MCF 10A (cell line): ENCODE measurements around the gene DCHS1. TPM values are rescaled to one million over a fixed set of nuclear protein-coding genes. Genes with fewer than 3 reads are reported as not detected.

Experiments
- BruUV-seq: library from RNA; stranded (reverse); fragments of 400-500 nt; replicated peaks from 2 replicates; lab custom pipeline; 2021; lab: Mats Ljungman, UMichigan
- CTCF ChIA-PET: fragments of 300-600 bp; sonication (Branson Sonifier 250); formaldehyde crosslinking; extraction: SDS; loops from one replicate; lab custom pipeline; 2021; ENCODE audit warnings: antibody characterized with exemption, inconsistent platforms; lab: Yijun Ruan, JAX
- POLR2A ChIA-PET: fragments of 300-600, 350-650 bp; sonication (Branson Sonifier 250); formaldehyde crosslinking; extraction: SDS; loops from one replicate; lab custom pipeline; 2020; ENCODE audit warnings: antibody characterized with exemption, inconsistent platforms; lab: Yijun Ruan, JAX
- DNase-seq: peaks from one replicate; pipeline ENCODE4 v3.0.0-alpha.2; 2018; ENCODE audit not compliant: unreplicated experiment
- H3K27ac Mint-ChIP-seq: one replicate; pipeline ENCODE4 v1.8.0; 2022; ENCODE audit warnings: mild to moderate bottlenecking, low read depth, mixed read lengths; ENCODE audit not compliant: unreplicated experiment
- H3K27me3 Mint-ChIP-seq: one replicate; pipeline ENCODE4 v1.8.0; 2022; ENCODE audit warnings: mixed read lengths; ENCODE audit not compliant: insufficient read depth, unreplicated experiment
- H3K36me3 Mint-ChIP-seq: one replicate; pipeline ENCODE4 v1.8.0; 2022; ENCODE audit warnings: mild to moderate bottlenecking, moderate library complexity, mixed read lengths; ENCODE audit not compliant: insufficient read depth, unreplicated experiment
- H3K4me1 Mint-ChIP-seq: one replicate; pipeline ENCODE4 v1.8.0; 2022; ENCODE audit warnings: mixed read lengths; ENCODE audit not compliant: insufficient read depth, unreplicated experiment
- H3K4me3 Mint-ChIP-seq: one replicate; pipeline ENCODE4 v1.8.0; 2022; ENCODE audit warnings: mild to moderate bottlenecking, moderate library complexity, mixed read lengths; ENCODE audit not compliant: unreplicated experiment
- H3K9me3 Mint-ChIP-seq: one replicate; pipeline ENCODE4 v1.8.0; 2022; ENCODE audit warnings: mixed read lengths; ENCODE audit not compliant: unreplicated experiment
- intact Hi-C: fragments of 100-400 bp; cut with micrococcal nuclease; formaldehyde crosslinking; loops from 2 replicates; pipeline ENCODE4 v1.14.1; 2022
- total RNA-seq: library from RNA; stranded (reverse); gene quantifications from 2 replicates; pipeline ENCODE4 v1.2.3, GENCODE V29; 2022
- TF ChIP-seq, protein P1 (sequence below): fragments of 200-600 bp; IDR thresholded peaks from one replicate; pipeline ENCODE4 v1.8.0; 2022; ENCODE audit warnings: antibody characterized with exemption, mild to moderate bottlenecking; ENCODE audit not compliant: unreplicated experiment

DCHS1 gene
- total RNA-seq, 1 experiment from 2014 or later, result 0.19 TPM

DNA sequence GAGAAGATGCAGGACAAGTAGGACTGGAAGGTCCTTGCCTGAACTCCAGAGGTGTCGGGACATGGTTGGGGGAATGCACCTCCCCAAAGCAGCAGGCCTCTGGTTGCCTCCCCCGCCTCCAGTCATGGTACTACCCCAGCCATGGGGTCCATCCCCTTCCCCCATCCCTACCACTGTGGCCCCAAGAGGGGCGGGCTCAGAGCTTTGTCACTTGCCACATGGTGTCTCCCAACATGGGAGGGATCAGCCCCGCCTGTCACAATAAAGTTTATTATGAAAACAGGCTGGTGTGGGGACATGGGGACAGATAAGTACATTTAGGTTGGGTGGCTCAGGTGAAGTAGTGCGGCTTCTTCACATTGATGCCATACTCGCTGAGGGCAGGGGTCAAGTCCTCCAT lies 45.0 kb downstream of the DCHS1 start:
- BruUV-seq, result TSS peak; percentile 36
- H3K36me3 Mint-ChIP-seq, result peaks cover 35% of the 10 kb centered on the region
- no peak overlapping the region for H3K27ac Mint-ChIP-seq
- H3K9me3 Mint-ChIP-seq, result no peaks in the 10 kb centered on the region
- intact Hi-C loops, result no loop called here
- no peaks in the 10 kb centered on the region for H3K27me3 Mint-ChIP-seq
- CTCF ChIA-PET, result interaction anchor here (0.7 to 1.2 kb wide), 4 partner anchors 9 to 78 kb away, joined by 3 to 7 read pairs (median 3); partner anchors contain the start of genes MRPL17 and TPP1
- peaks cover 22% of the 10 kb centered on the region for H3K4me1 Mint-ChIP-seq
- no peak overlapping the region for H3K4me3 Mint-ChIP-seq
- no peak for DNase-seq
- TF ChIP-seq, protein P1, sequence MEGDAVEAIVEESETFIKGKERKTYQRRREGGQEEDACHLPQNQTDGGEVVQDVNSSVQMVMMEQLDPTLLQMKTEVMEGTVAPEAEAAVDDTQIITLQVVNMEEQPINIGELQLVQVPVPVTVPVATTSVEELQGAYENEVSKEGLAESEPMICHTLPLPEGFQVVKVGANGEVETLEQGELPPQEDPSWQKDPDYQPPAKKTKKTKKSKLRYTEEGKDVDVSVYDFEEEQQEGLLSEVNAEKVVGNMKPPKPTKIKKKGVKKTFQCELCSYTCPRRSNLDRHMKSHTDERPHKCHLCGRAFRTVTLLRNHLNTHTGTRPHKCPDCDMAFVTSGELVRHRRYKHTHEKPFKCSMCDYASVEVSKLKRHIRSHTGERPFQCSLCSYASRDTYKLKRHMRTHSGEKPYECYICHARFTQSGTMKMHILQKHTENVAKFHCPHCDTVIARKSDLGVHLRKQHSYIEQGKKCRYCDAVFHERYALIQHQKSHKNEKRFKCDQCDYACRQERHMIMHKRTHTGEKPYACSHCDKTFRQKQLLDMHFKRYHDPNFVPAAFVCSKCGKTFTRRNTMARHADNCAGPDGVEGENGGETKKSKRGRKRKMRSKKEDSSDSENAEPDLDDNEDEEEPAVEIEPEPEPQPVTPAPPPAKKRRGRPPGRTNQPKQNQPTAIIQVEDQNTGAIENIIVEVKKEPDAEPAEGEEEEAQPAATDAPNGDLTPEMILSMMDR, result no peak
- POLR2A ChIA-PET, result interaction anchor here (2.8 to 3.6 kb wide), 2 partner anchors 73 to 128 kb away, joined by 26 to 54 read pairs; partner anchors contain the start of genes ARFIP2, MRPL17 and TIMM10B

DNA sequence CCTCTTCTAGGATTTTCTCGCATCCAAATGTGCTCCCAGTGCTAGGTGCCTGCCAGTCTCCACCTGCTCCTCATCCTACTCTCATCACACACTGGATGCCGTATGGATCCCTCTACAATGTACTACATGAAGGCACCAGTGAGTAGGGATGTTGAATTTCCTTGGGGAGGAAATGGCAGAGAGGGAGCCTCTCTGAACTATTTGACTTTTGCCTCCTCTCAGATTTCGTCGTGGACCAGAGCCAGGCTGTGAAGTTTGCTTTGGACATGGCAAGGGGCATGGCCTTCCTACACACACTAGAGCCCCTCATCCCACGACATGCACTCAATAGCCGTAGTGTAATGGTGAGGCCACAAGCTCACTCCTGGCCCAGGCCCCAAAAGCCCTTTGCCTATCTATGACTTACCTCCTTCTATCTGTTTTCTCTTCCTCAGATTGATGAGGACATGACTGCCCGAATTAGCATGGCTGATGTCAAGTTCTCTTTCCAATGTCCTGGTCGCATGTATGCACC lies 46.0 kb downstream of the DCHS1 start:
- ChIA-PET POLR2A (interaction anchor here (0.7 to 3.6 kb wide), 2 partner anchors 13 to 74 kb away, joined by 4 to 54 read pairs; partner anchors contain the start of gene MRPL17), CTCF (interaction anchor here (0.7 to 1.2 kb wide), 2 partner anchors 74 to 77 kb away, joined by 3 to 7 read pairs; partner anchors contain the start of gene MRPL17)
- Mint-ChIP-seq H3K27me3 (no peaks in the 10 kb centered on the region), H3K4me3 (no peak overlapping the region), H3K4me1 (peaks cover 22% of the 10 kb centered on the region), H3K9me3 (no peaks in the 10 kb centered on the region), H3K27ac (peak overlapping the region; percentile 57), H3K36me3 (peaks cover 31% of the 10 kb centered on the region)
- TF ChIP-seq, protein P1, result no peak
- no TSS peak for BruUV-seq
- intact Hi-C loops, result loop anchor here (10.0 kb wide), 1 partner anchor 135 kb away; the partner anchor contains the start of gene TRIM3
- DNase-seq, result no peak

DNA sequence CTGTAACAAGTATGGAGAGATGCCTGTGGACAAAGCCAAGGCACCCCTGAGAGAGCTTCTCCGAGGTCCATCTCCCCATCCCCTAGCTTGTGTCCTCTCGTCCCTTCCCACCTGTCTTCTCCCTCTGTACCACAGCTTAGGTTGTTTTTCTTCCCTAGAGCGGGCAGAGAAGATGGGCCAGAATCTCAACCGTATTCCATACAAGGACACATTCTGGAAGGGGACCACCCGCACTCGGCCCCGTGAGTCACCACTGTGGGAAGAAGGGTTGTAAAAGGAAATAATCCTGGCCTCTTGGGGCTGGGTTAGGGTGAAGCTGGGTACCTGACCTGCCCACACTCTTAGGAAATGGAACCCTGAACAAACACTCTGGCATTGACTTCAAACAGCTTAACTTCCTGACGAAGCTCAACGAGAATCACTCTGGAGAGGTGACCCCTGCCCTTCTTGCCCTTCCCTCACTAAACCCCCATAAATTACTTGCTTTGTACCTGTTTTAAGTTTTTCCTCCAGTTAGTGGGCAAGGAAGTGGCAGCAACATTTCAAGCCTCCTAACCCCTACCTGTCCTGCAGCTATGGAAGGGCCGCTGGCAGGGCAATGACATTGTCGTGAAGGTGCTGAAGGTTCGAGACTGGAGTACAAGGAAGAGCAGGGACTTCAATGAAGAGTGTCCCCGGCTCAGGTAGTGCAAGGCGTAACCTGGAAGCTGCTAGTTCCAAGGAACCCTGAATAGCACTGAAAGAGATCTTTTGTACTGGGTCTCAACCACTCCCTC lies 46.7 kb downstream of the DCHS1 start:
- peaks cover 31% of the 10 kb centered on the region for H3K36me3 Mint-ChIP-seq
- CTCF ChIA-PET, result interaction anchor here (0.6 to 1.4 kb wide), 3 partner anchors 93 to 230 kb away, joined by 3 read pairs; no protein-coding TSS in a partner anchor

More for the DNA sequence above, 46.7 kb downstream of the DCHS1 start:
- intact Hi-C loops, result loop anchor here (10.0 kb wide), 1 partner anchor 134 kb away; the partner anchor contains the start of gene TRIM3
- no peak for DNase-seq
- POLR2A ChIA-PET, result interaction anchor here (1.0 to 3.0 kb wide), 2 partner anchors 11 to 128 kb away, joined by 3 to 40 read pairs; partner anchors contain the start of genes ARFIP2, TIMM10B and TPP1
- Mint-ChIP-seq H3K9me3 (no peaks in the 10 kb centered on the region), H3K4me3 (no peak overlapping the region), H3K4me1 (peaks cover 22% of the 10 kb centered on the region), H3K27ac (no peak overlapping the region), H3K27me3 (no peaks in the 10 kb centered on the region)
- no TSS peak for BruUV-seq
- TF ChIP-seq, protein P1, result no peak
